HepG2 (cell line): ENCODE data around the gene KLF6. TPM values are rescaled to one million over a fixed set of nuclear protein-coding genes. Genes with fewer than 3 reads are reported as not detected.

Experiments
- BCLAF1 ChIP-seq: fragments of 450-650 bp; IDR thresholded peaks from 2 replicates; pipeline ENCODE4 v1.6.1; 2017; ENCODE audit warnings: mild to moderate bottlenecking
- CAMTA2 ChIP-seq: sonication (generic); formaldehyde crosslinking; IDR thresholded peaks from 2 replicates; pipeline ENCODE4 v1.4.0; 2020; ENCODE audit warnings: mild to moderate bottlenecking, missing genetic modification reagents, borderline replicate concordance
- ETV5 ChIP-seq: IDR thresholded peaks from 2 replicates; pipeline ENCODE4 v1.6.1; 2018; ENCODE audit warnings: missing biosample characterization, missing genetic modification reagents, inconsistent platforms, borderline replicate concordance
- FOSL1 ChIP-seq: sonication (generic); formaldehyde crosslinking; IDR thresholded peaks from 2 replicates; pipeline ENCODE4 v1.9.0; 2021; ENCODE audit warnings: missing genetic modification reagents, borderline replicate concordance
- NR2F1 ChIP-seq, 2 experiments: fragments of 450-650 bp in 1 of 2; formaldehyde crosslinking in 1 of 2; IDR thresholded peaks; 2 replicates each; pipeline versions ENCODE4 v1.5.0 to v1.6.1; 2016 to 2020; ENCODE audit warnings: mild to moderate bottlenecking in 1 of 2, missing compliant biosample characterization in 1 of 2, missing genetic modification reagents in 1 of 2, moderate library complexity in 1 of 2
- PAXIP1 ChIP-seq: sonication (generic); formaldehyde crosslinking; conservative IDR thresholded peaks from 2 replicates; pipeline ENCODE4 v1.4.0; 2020; ENCODE audit warnings: mild to moderate bottlenecking, missing genetic modification reagents, moderate library complexity
- SETDB1 ChIP-seq: sonication (generic); formaldehyde crosslinking; IDR thresholded peaks from 2 replicates; pipeline ENCODE4 v1.5.1; 2020; ENCODE audit warnings: missing genetic modification reagents, mild to moderate bottlenecking, borderline replicate concordance
- TOE1 ChIP-seq: sonication (generic); formaldehyde crosslinking; IDR thresholded peaks from 2 replicates; pipeline ENCODE4 v1.4.0; 2020; ENCODE audit warnings: mild to moderate bottlenecking, missing genetic modification reagents
- ZGPAT ChIP-seq: IDR thresholded peaks from 2 replicates; pipeline ENCODE4 v1.6.1; 2016; ENCODE audit warnings: mild to moderate bottlenecking
- ZNF687 ChIP-seq: sonication (generic); formaldehyde crosslinking; IDR thresholded peaks from 2 replicates; pipeline ENCODE4 v1.5.1; 2020; ENCODE audit warnings: mild to moderate bottlenecking, missing genetic modification reagents, moderate library complexity
- ZNF710 ChIP-seq: sonication (generic); formaldehyde crosslinking; IDR thresholded peaks from 2 replicates; pipeline ENCODE4 v1.5.0; 2020; ENCODE audit warnings: mild to moderate bottlenecking, missing genetic modification reagents, borderline replicate concordance
- polyA plus RNA-seq, 8 experiments: library from polyadenylated mRNA; depleted of rRNA in 3 of 8; stranded (reverse) in 7 of 8; unstranded in 1 of 8; fragments of >200 nt; fragmentation: Illumina TruSeq in 4 of 8; extraction: Trizol in 4 of 8; gene quantifications; 2 replicates each; pipeline versions ENCODE4 v1.2.1 to v1.2.3, GENCODE V29; 2011 to 2016; ENCODE audit warnings: low read depth in 4 of 8, missing spikeins in 1 of 8, mixed read lengths in 1 of 8; ENCODE audit not compliant: insufficient read depth in 1 of 8
- total RNA-seq, 5 experiments: library from RNA; depleted of rRNA; stranded (reverse); fragments of >200 nt; fragmentation: Illumina TruSeq; extraction: Trizol; gene quantifications; 2 replicates each; pipeline ENCODE4 v1.2.3, GENCODE V29; 2016; ENCODE audit warnings: low read depth in 1 of 5

The KLF6 gene
- total and polyA plus RNA-seq, 2 of the 13 experiments (the other 11 are each of a cell fraction or from before 2014, with no cell fraction given): 27.0 to 71.9 TPM

GRCh38 chr10:3782451-3783315 lies 2.3 kb downstream of the KLF6 start (continued):
- TF ChIP-seq ZNF710 (CRISPR knock-in tag) (0 out of 2 replicates have a peak, but pooled peaks have one; percentile 25), NR2F1 (CRISPR knock-in tag; IDR thresholded peaks at IDR 0.05) (0 out of 4 replicates have a peak, but pooled peaks of 1 of the 2 experiments have one; percentile 15), ETV5 (CRISPR knock-in tag) (no peak; the same call in 1 of the 2 replicates), PAXIP1 (CRISPR knock-in tag) (no peak), ZNF687 (CRISPR knock-in tag) (peak; percentile 11; the same call in 1 of the 2 replicates), SETDB1 (no peak), BCLAF1 (no peak), TOE1 (CRISPR knock-in tag) (no peak), FOSL1 (peak; percentile 83; the same call in 1 of the 2 replicates), CAMTA2 (CRISPR knock-in tag) (peak; percentile 78; the same call in 1 of the 2 replicates), ZGPAT (CRISPR knock-in tag) (0 out of 2 replicates have a peak, but pooled peaks have one; percentile 29)
